Liver (tissue), 9 donors: ENCODE data around the gene RFPL3. TPM values are rescaled to one million over a fixed set of nuclear protein-coding genes. Genes with fewer than 3 reads are reported as not detected.

Experiments
- DNase-seq: peaks from one replicate; pipeline ENCODE4 v3.0.0-alpha.2; 2017; ENCODE audit warnings: low spot score
- H3K27ac ChIP-seq, 2 donors: one replicate each; pipeline ENCODE4 v1.7.0; 2013; ENCODE audit warnings: inconsistent platforms in 2 of 2, low read length in 2 of 2, control low read depth in 1 of 2, low read depth in 1 of 2, mild to moderate bottlenecking in 1 of 2
- H3K27me3 ChIP-seq, 4 donors: one replicate each; pipeline versions ENCODE4 v1.6.1 to v1.7.0; 2013; ENCODE audit warnings: low read length in 3 of 4, inconsistent platforms in 1 of 4, mild to moderate bottlenecking in 1 of 4, moderate library complexity in 1 of 4; ENCODE audit not compliant: control insufficient read depth in 4 of 4, insufficient read depth in 4 of 4
- H3K36me3 ChIP-seq, 4 donors: one replicate each; pipeline versions ENCODE4 v1.6.1 to v1.7.0; 2013; ENCODE audit warnings: low read length in 3 of 4, mild to moderate bottlenecking in 3 of 4, low read depth in 1 of 4, moderate library complexity in 1 of 4; ENCODE audit not compliant: control insufficient read depth in 4 of 4, insufficient read depth in 3 of 4
- H3K4me1 ChIP-seq, 4 donors: one replicate each; pipeline versions ENCODE4 v1.6.1 to v1.7.0; 2013; ENCODE audit warnings: low read length in 3 of 4, mild to moderate bottlenecking in 3 of 4, moderate library complexity in 1 of 4; ENCODE audit not compliant: control insufficient read depth in 4 of 4, insufficient read depth in 4 of 4
- H3K4me3 ChIP-seq, 3 donors: one replicate each; pipeline versions ENCODE4 v1.6.1 to v1.7.0; 2013; ENCODE audit warnings: low read length in 3 of 3, control low read depth in 1 of 3, low read depth in 1 of 3, mild to moderate bottlenecking in 1 of 3
- H3K9ac ChIP-seq, 2 donors: one replicate each; pipeline ENCODE4 v1.7.0; 2013; ENCODE audit warnings: low read length in 2 of 2, mild to moderate bottlenecking in 2 of 2, moderate library complexity in 2 of 2, control low read depth in 1 of 2, low read depth in 1 of 2
- H3K9me3 ChIP-seq, 4 donors: one replicate each; pipeline versions ENCODE4 v1.6.1 to v1.7.0; 2013; ENCODE audit warnings: low read length in 3 of 4; ENCODE audit not compliant: control insufficient read depth in 4 of 4
- EGR1 ChIP-seq, 2 donors: IDR thresholded peaks; 2 replicates each; pipeline ENCODE4 v1.6.1; 2016 to 2018; ENCODE audit warnings: antibody characterized with exemption in 2 of 2, low read depth in 2 of 2
- FOXA1 ChIP-seq: IDR thresholded peaks from 2 replicates; pipeline ENCODE4 v1.6.1; 2016; ENCODE audit warnings: antibody characterized with exemption
- FOXA2 ChIP-seq: IDR thresholded peaks from 2 replicates; pipeline ENCODE4 v1.6.1; 2016; ENCODE audit warnings: antibody characterized with exemption
- GABPA ChIP-seq, 2 donors: IDR thresholded peaks in 1 of 2; conservative IDR thresholded peaks in 1 of 2; 2 replicates each; pipeline ENCODE4 v1.6.1; 2016; ENCODE audit warnings: antibody characterized with exemption in 2 of 2, mild to moderate bottlenecking in 1 of 2, moderate library complexity in 1 of 2
- HNF4A ChIP-seq, 2 donors: conservative IDR thresholded peaks; 2 replicates each; pipeline ENCODE4 v1.6.1; 2016; ENCODE audit warnings: antibody characterized with exemption in 2 of 2, mild to moderate bottlenecking in 2 of 2
- HNF4G ChIP-seq: IDR thresholded peaks from 2 replicates; pipeline ENCODE4 v1.6.1; 2016; ENCODE audit warnings: antibody characterized with exemption
- JUND ChIP-seq, 2 donors: IDR thresholded peaks; 2 replicates each; pipeline ENCODE4 v1.6.1; 2016; ENCODE audit warnings: antibody characterized with exemption in 2 of 2
- RAD21 ChIP-seq, 2 donors: IDR thresholded peaks; 2 replicates each; pipeline ENCODE4 v1.6.1; 2016; ENCODE audit warnings: antibody characterized with exemption in 2 of 2, mild to moderate bottlenecking in 2 of 2
- RXRA ChIP-seq, 2 donors: IDR thresholded peaks; 2 replicates each; pipeline ENCODE4 v1.6.1; 2017 to 2018; ENCODE audit warnings: antibody characterized with exemption in 2 of 2, mild to moderate bottlenecking in 1 of 2
- SP1 ChIP-seq: IDR thresholded peaks from 2 replicates; pipeline ENCODE4 v1.6.1; 2018; ENCODE audit warnings: antibody characterized with exemption, mild to moderate bottlenecking
- TAF1 ChIP-seq: conservative IDR thresholded peaks from 2 replicates; pipeline ENCODE4 v1.6.1; 2016; ENCODE audit warnings: antibody characterized with exemption, mild to moderate bottlenecking
- YY1 ChIP-seq: IDR thresholded peaks from 2 replicates; pipeline ENCODE4 v1.6.1; 2016; ENCODE audit warnings: antibody characterized with exemption, mild to moderate bottlenecking
- WGBS: extraction: QIAGEN DNeasy Blood & Tissue Kit; methylation state at CpG from one replicate; pipeline ENCODE4 v1.1.7; 2013; 5-methylcytosine and 5-hydroxymethylcytosine counted together
- polyA plus RNA-seq, 2 donors: library from polyadenylated mRNA; stranded (reverse) in 1 of 2; unstranded in 1 of 2; fragments of 200-250 nt in 1 of 2; fragments of >200 nt in 1 of 2; fragmentation: Nextera tagmentation in 1 of 2; extraction: Ambion mirVana in 1 of 2; gene quantifications; one replicate each; pipeline versions ENCODE4 v1.2.1 to v1.2.3, GENCODE V29; 2013 to 2015
- total RNA-seq, 2 donors: library from RNA; depleted of rRNA; stranded (reverse); fragments of >200 nt; gene quantifications; one replicate each; pipeline ENCODE4 v1.2.3, GENCODE V29; 2014
- TF ChIP-seq, protein P1 (sequence below): IDR thresholded peaks from 2 replicates; pipeline ENCODE4 v1.6.1; 2016; ENCODE audit warnings: antibody characterized with exemption
- TF ChIP-seq, protein P2 (sequence below): fragments of 150-350 bp; IDR thresholded peaks from 2 replicates; pipeline ENCODE4 v1.5.1; 2017; ENCODE audit warnings: improper control_type of control experiment, low read depth, low read length; ENCODE audit not compliant: missing input control
- donor health status: healthy.
- donor health status: healthy.
- donor health status: healthy.
- donor health status: healthy.
- donor health status: healthy.

Gene RFPL3
- total and polyA plus RNA-seq, 4 donors = not detected

- no peak for DNase-seq
- no peak overlapping the region for H3K27ac ChIP-seq
Measured at GRCh38 chr22:32335471-32335870, 22.2 kb upstream of the RFPL3 start.

GRCh38 chr22:32336121-32336603, 21.5 kb upstream of the RFPL3 start:
- no peak for DNase-seq
- no peak overlapping the region for H3K4me3 ChIP-seq
- no peaks in the 10 kb centered on the region for H3K36me3 ChIP-seq
- H3K27ac ChIP-seq = no peak overlapping the region
- H3K9me3 ChIP-seq = no peaks in the 10 kb centered on the region
- H3K27me3 ChIP-seq = peaks cover 0 to 4% (median 0%) of the 10 kb centered on the region in 4 donors
- H3K9ac ChIP-seq = no peak overlapping the region
- 67% methylated on average over 13 of the region's 13 CpGs for whole genome bisulfite sequencing
- no peak for TF ChIP-seq HNF4A (conservative IDR thresholded peaks at IDR 0.05)
- TF ChIP-seq, protein P1, sequence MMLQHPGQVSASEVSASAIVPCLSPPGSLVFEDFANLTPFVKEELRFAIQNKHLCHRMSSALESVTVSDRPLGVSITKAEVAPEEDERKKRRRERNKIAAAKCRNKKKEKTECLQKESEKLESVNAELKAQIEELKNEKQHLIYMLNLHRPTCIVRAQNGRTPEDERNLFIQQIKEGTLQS = no peak
- TF ChIP-seq FOXA2 = no peak
- TF ChIP-seq HNF4G = no peak
- no peak for TF ChIP-seq FOXA1
- no peak for TF ChIP-seq TAF1
- no peak for TF ChIP-seq RAD21 (IDR thresholded peaks at IDR 0.05)
- TF ChIP-seq GABPA (IDR thresholded peaks at IDR 0.05 in 1 of 2, conservative IDR thresholded peaks at IDR 0.05 in 1 of 2) = no peak
- TF ChIP-seq, protein P2, sequence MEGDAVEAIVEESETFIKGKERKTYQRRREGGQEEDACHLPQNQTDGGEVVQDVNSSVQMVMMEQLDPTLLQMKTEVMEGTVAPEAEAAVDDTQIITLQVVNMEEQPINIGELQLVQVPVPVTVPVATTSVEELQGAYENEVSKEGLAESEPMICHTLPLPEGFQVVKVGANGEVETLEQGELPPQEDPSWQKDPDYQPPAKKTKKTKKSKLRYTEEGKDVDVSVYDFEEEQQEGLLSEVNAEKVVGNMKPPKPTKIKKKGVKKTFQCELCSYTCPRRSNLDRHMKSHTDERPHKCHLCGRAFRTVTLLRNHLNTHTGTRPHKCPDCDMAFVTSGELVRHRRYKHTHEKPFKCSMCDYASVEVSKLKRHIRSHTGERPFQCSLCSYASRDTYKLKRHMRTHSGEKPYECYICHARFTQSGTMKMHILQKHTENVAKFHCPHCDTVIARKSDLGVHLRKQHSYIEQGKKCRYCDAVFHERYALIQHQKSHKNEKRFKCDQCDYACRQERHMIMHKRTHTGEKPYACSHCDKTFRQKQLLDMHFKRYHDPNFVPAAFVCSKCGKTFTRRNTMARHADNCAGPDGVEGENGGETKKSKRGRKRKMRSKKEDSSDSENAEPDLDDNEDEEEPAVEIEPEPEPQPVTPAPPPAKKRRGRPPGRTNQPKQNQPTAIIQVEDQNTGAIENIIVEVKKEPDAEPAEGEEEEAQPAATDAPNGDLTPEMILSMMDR = no peak
- no peak for TF ChIP-seq RXRA (IDR thresholded peaks at IDR 0.05)
- H3K4me1 ChIP-seq = no peaks in the 10 kb centered on the region

More at GRCh38 chr22:32335471-32335870, 22.2 kb upstream of the RFPL3 start:
- WGBS = 79% methylated on average over 10 of the region's 10 CpGs
- no peaks in the 10 kb centered on the region for H3K36me3 ChIP-seq
- peaks cover 0 to 4% (median 0%) of the 10 kb centered on the region in 4 donors for H3K27me3 ChIP-seq
- H3K9me3 ChIP-seq = no peaks in the 10 kb centered on the region
- TF ChIP-seq, protein P2 = no peak
- TF ChIP-seq YY1 (no peak), GABPA (IDR thresholded peaks at IDR 0.05 in 1 of 2, conservative IDR thresholded peaks at IDR 0.05 in 1 of 2) (no peak), HNF4G (no peak), HNF4A (conservative IDR thresholded peaks at IDR 0.05) (no peak), SP1 (no peak), JUND (IDR thresholded peaks at IDR 0.05) (no peak), FOXA1 (no peak), EGR1 (IDR thresholded peaks at IDR 0.05; ENCODE audit: low read depth in 2 of 2) (no peak), RAD21 (IDR thresholded peaks at IDR 0.05) (no peak), RXRA (IDR thresholded peaks at IDR 0.05) (no peak)
- no peak overlapping the region for H3K9ac ChIP-seq
- H3K4me1 ChIP-seq = no peaks in the 10 kb centered on the region
- no peak overlapping the region for H3K4me3 ChIP-seq
